Uterus (tissue), 2 donors: ENCODE measurements around the gene ITCH.

Experiments used
- CTCF ChIP-seq, 4 experiments: fragments of 200-600 bp in 2 of 4; fragments of 450-650 bp in 2 of 4; sonication (generic) in 2 of 4; IDR thresholded peaks; one replicate each; pipeline ENCODE4 v1.5.1; 2016 to 2019; ENCODE audit warnings: antibody characterized with exemption in 4 of 4, mild to moderate bottlenecking in 2 of 4, moderate library complexity in 1 of 4
- POLR2A ChIP-seq, 2 donors: fragments of 450-650 bp; IDR thresholded peaks; one replicate each; pipeline ENCODE4 v1.6.1; 2016; ENCODE audit warnings: antibody characterized with exemption in 2 of 2, mild to moderate bottlenecking in 1 of 2, moderate library complexity in 1 of 2

DNA sequence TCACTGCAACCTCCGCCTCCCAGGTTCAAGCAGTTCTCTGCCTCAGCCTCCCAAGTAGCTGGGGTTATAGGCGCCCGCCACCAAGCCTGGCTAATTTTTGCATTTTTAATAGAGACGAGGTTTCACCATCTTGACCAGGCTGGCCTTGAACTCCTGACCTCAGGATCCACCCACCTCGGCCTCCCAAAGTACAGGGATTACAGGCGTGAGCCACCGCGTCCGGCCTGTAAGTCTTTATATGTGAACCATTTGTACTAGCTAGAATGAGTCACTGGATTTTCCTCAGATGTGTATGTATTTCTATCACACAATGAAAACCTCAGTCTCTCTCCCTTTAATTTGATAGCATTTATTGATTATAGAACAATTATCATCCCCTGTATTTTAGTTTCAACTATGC lies 34.0 kb downstream of the ITCH start:
- TF ChIP-seq CTCF (IDR thresholded peaks at IDR 0.05), result no peak
- TF ChIP-seq POLR2A (IDR thresholded peaks at IDR 0.05), result no peak
